ENCODE results near the gene CDC42BPB. TPM values are rescaled to one million over a fixed set of nuclear protein-coding genes. Genes with fewer than 3 reads are reported as not detected.

The CDC42BPB gene
- total RNA-seq, 4 donors from 2014 or later, result 105 to 178 (median 107) TPM

- Histone ChIP-seq H3K9me3 (no peaks in the 10 kb centered on the region), H3K27ac (no peak overlapping the region), H3K27me3 (no peaks in the 10 kb centered on the region), H3K36me3 (peaks cover 98% of the 10 kb centered on the region), H3K4me3 (no peak overlapping the region), H3K4me1 (no peaks in the 10 kb centered on the region)
- 90% methylated on average over 10 of the region's 10 CpGs for WGBS
- TF ChIP-seq CTCF (IDR thresholded peaks at IDR 0.05) (no peak), POLR2A (IDR thresholded peaks at IDR 0.05) (no peak), EP300 (IDR thresholded peaks at IDR 0.05) (no peak), POLR2AphosphoS5 (IDR thresholded peaks at IDR 0.05) (no peak)
- no peak for DNase-seq (ENCODE audit: low spot score in 2 of 2)
Measured at GRCh38 chr14:102970496-102970895, 86.9 kb downstream of the CDC42BPB start.

GRCh38 chr14:102969901-102970300 lies 87.4 kb downstream of the CDC42BPB start:
- Histone ChIP-seq H3K9me3 (no peaks in the 10 kb centered on the region), H3K4me1 (no peaks in the 10 kb centered on the region), H3K36me3 (peaks cover 98% of the 10 kb centered on the region), H3K4me3 (no peak overlapping the region), H3K27me3 (no peaks in the 10 kb centered on the region), H3K27ac (no peak overlapping the region)
- TF ChIP-seq EP300 (IDR thresholded peaks at IDR 0.05), result no peak
- no peak for TF ChIP-seq POLR2A (IDR thresholded peaks at IDR 0.05)
- TF ChIP-seq POLR2AphosphoS5 (IDR thresholded peaks at IDR 0.05), result no peak
- no peak for TF ChIP-seq CTCF (IDR thresholded peaks at IDR 0.05)
- WGBS, result 90% methylated on average over 11 of the region's 11 CpGs
- no peak for DNase-seq (ENCODE audit: low spot score in 2 of 2)

- Histone ChIP-seq H3K27ac (no peak overlapping the region), H3K36me3 (peaks cover 98% of the 10 kb centered on the region), H3K4me1 (no peaks in the 10 kb centered on the region), H3K4me3 (no peak overlapping the region), H3K27me3 (no peaks in the 10 kb centered on the region), H3K9me3 (no peaks in the 10 kb centered on the region)
- no peak for DNase-seq (ENCODE audit: low spot score in 2 of 2)
- 96% methylated on average over 25 of the region's 26 CpGs for WGBS
- TF ChIP-seq EP300 (IDR thresholded peaks at IDR 0.05), result no peak
- no peak for TF ChIP-seq POLR2A (IDR thresholded peaks at IDR 0.05)
- no peak for TF ChIP-seq POLR2AphosphoS5 (IDR thresholded peaks at IDR 0.05)
- no peak for TF ChIP-seq CTCF (IDR thresholded peaks at IDR 0.05)
Measured at GRCh38 chr14:102969060-102969791, 88.1 kb downstream of the CDC42BPB start.

GRCh38 chr14:102968306-102968705 lies 89.0 kb downstream of the CDC42BPB start:
- H3K27me3 ChIP-seq, result no peaks in the 10 kb centered on the region
- DNase-seq (ENCODE audit: low spot score in 2 of 2), result no peak
- H3K27ac ChIP-seq, result no peak overlapping the region
- peaks cover 98% of the 10 kb centered on the region for H3K36me3 ChIP-seq
- TF ChIP-seq CTCF (IDR thresholded peaks at IDR 0.05), result no peak
- TF ChIP-seq EP300 (IDR thresholded peaks at IDR 0.05), result no peak
- no peak for TF ChIP-seq POLR2A (IDR thresholded peaks at IDR 0.05)
- TF ChIP-seq POLR2AphosphoS5 (IDR thresholded peaks at IDR 0.05), result no peak
- no peak overlapping the region for H3K4me3 ChIP-seq
- H3K4me1 ChIP-seq, result no peaks in the 10 kb centered on the region
- 95% methylated on average over 13 of the region's 13 CpGs for WGBS
- H3K9me3 ChIP-seq, result no peaks in the 10 kb centered on the region

- TF ChIP-seq POLR2AphosphoS5 (IDR thresholded peaks at IDR 0.05) (no peak), EP300 (IDR thresholded peaks at IDR 0.05) (no peak), POLR2A (IDR thresholded peaks at IDR 0.05) (no peak), CTCF (IDR thresholded peaks at IDR 0.05) (no peak)
- peaks cover 97% of the 10 kb centered on the region for H3K36me3 ChIP-seq
- no peaks in the 10 kb centered on the region for H3K4me1 ChIP-seq
- no peak overlapping the region for H3K4me3 ChIP-seq
- H3K27ac ChIP-seq, result no peak overlapping the region
- no peaks in the 10 kb centered on the region for H3K27me3 ChIP-seq
- H3K9me3 ChIP-seq, result no peaks in the 10 kb centered on the region
- DNase-seq (ENCODE audit: low spot score in 2 of 2), result no peak
- 92% methylated on average over 14 of the region's 14 CpGs for WGBS
Measured at GRCh38 chr14:102967506-102967795, 89.9 kb downstream of the CDC42BPB start.

Measured in suprapubic skin (tissue), 4 donors.